Heart right ventricle (tissue), 16 donors: Measurements from ENCODE around the gene SEC61A1. TPM values are rescaled to one million over a fixed set of nuclear protein-coding genes. Genes with fewer than 3 reads are reported as not detected.

Experiments used
- ATAC-seq, 8 donors: fragments of 200-7000 bp; cut with Tn5 transposase; one replicate each; pipeline ENCODE4 v1.9.1; 2020; ENCODE audit warnings: mild to moderate bottlenecking in 8 of 8, moderate library complexity in 8 of 8, moderate number of reproducible peaks in 1 of 8
- DNase-seq, 2 donors: peaks; one replicate each; pipeline ENCODE4 v3.0.0-alpha.2; 2020
- H3K27ac ChIP-seq, 10 donors: fragments of 200-600 bp; sonication (generic) in 2 of 10; one replicate each; pipeline versions ENCODE4 v1.5.0 to v1.8.0; 2020 to 2022; ENCODE audit warnings: mild to moderate bottlenecking in 3 of 10
- H3K27me3 ChIP-seq, 7 donors: fragments of 200-600 bp; one replicate each; pipeline ENCODE4 v1.8.0; 2021 to 2022; ENCODE audit warnings: mild to moderate bottlenecking in 2 of 7
- H3K36me3 ChIP-seq, 9 donors: fragments of 200-600 bp; sonication (generic) in 1 of 9; one replicate each; pipeline versions ENCODE4 v1.5.0 to v1.8.0; 2020 to 2022; ENCODE audit warnings: mild to moderate bottlenecking in 2 of 9
- H3K4me1 ChIP-seq, 9 donors: fragments of 200-600 bp; sonication (generic) in 1 of 9; one replicate each; pipeline versions ENCODE4 v1.5.0 to v1.8.0; 2020 to 2022; ENCODE audit warnings: mild to moderate bottlenecking in 4 of 9
- H3K4me3 ChIP-seq, 10 donors: fragments of 200-600 bp; sonication (generic) in 2 of 10; one replicate each; pipeline versions ENCODE4 v1.5.0 to v1.8.0; 2020 to 2022; ENCODE audit warnings: mild to moderate bottlenecking in 7 of 10, moderate library complexity in 2 of 10
- H3K9me3 ChIP-seq, 11 donors: fragments of 200-600 bp in 10 of 11; sonication (generic) in 2 of 11; one replicate each; pipeline versions ENCODE4 v1.5.0 to v1.8.0; 2013 to 2022; ENCODE audit warnings: mild to moderate bottlenecking in 2 of 11, control low read depth in 1 of 11, moderate library complexity in 1 of 11
- WGBS, 2 donors: extraction: QIAGEN DNeasy Blood & Tissue Kit; methylation state at CpG; one replicate each; pipeline ENCODE4 v1.1.7; 2013; ENCODE audit warnings: inconsistent platforms in 1 of 2; 5-methylcytosine and 5-hydroxymethylcytosine counted together
- intact Hi-C, 10 donors: fragments of 100-400 bp; cut with DNase I; formaldehyde crosslinking; loops; one replicate each; pipeline versions ENCODE4 v1.11.1 to v1.14.2; 2022
- long read RNA-seq, 3 donors: library from polyadenylated mRNA; unstranded; transcript quantifications; one replicate each; pipeline ENCODE4 v2.0.0, GENCODE V29; 2020 to 2021
- polyA plus RNA-seq, 2 donors: library from polyadenylated mRNA; stranded (reverse); fragments of 200-250 nt; gene quantifications; one replicate each; pipeline ENCODE4 v1.2.3, GENCODE V29; 2013
- total RNA-seq, 10 donors: library from RNA; stranded (reverse); fragmentation: NEBNext Ultra II Directional in 3 of 10; extraction: Animal tissue kit (Norgen Biotek cat#: 25700) in 3 of 10; gene quantifications; one replicate each; pipeline versions ENCODE4 v1.2.1 to v1.2.4, GENCODE V29; 2021 to 2023
- TF ChIP-seq, protein P1 (sequence below), 9 donors: fragments of 200-600 bp; sonication (generic) in 2 of 9; IDR thresholded peaks; one replicate each; pipeline versions ENCODE4 v1.5.0 to v1.8.0; 2021 to 2022; ENCODE audit warnings: antibody characterized with exemption in 9 of 9, mild to moderate bottlenecking in 5 of 9, moderate library complexity in 1 of 9
- donor health status: Arrhythmogenic right ventricular cardiomyopathy.
- donor health status: ischemic (EF 13 %, LVEDD 7.1; RV severe dilation, severe dysfunction).
- donor health status: healthy with polysubstance abuse.
- donor health status: DM: no; HTN: yes; CAD: no.
- donor health status: DM: no; HTN: no; CAD: no.
- donor health status: ischemic (EF 25% LVEDD 6.9; RV normal size, moderate dysfunction).
- donor health status: ischemic (EF 25% LVEDD 5.7; RV mildly dilated, moderate dysfunction).
- donor health status: healthy.
- donor health status: DM: yes; HTN: yes; CAD: no.
- donor health status: Ischemic cardiomyopathy.
- donor health status: ischemic (EF 35%, LVEDD 5.7; RV mildly dilated, moderate dysfunction).
- donor health status: nonischemic (EF 11% LVEDD 7.7; RV severe dilation, severe dysfunction).
- donor health status: DM: yes; HTN: yes; CAD: no.
- donor health status: PGD.
- donor health status: ischemic (EF 29% LVEDD 5.4; RV normal size, mild dysfunction).
- donor health status: nonischemic (EF 23%, LVEDD 6.1; RV moderate dilation, normal function).

SEC61A1 gene
- total RNA-seq = 100 to 1,000 TPM in 1 of 10 donors, 10 to 100 TPM in 9; 54.8 to 111 (median 62.1) TPM
- polyA plus RNA-seq = 100 to 1,000 TPM in 1 of 2 donors, 10 to 100 TPM in 1; 41.0 to 131 TPM
- long read RNA-seq, donor 1, transcript SEC61A1-201 (12 exons, 3,635 nt) = major isoform, 100 of 234 reads
- long read RNA-seq, donor 1, partial matches to known transcripts = 122 of 234 reads
- long read RNA-seq, donor 1, other reads (novel, unspliced or antisense) = 11 of 234 reads
- long read RNA-seq, donor 2, transcript SEC61A1-201 (12 exons, 3,635 nt) = major isoform, 91 of 193 reads
- long read RNA-seq, donor 2, partial matches to known transcripts = 94 of 193 reads
- long read RNA-seq, donor 2, other reads (novel, unspliced or antisense) = 7 of 193 reads
- long read RNA-seq, donor 3, transcript SEC61A1-201 (12 exons, 3,635 nt) = major isoform, 238 of 701 reads
- long read RNA-seq, donor 3, partial matches to known transcripts = 73 of 701 reads
- long read RNA-seq, donor 3, other reads (novel, unspliced or antisense) = 389 of 701 reads

DNA sequence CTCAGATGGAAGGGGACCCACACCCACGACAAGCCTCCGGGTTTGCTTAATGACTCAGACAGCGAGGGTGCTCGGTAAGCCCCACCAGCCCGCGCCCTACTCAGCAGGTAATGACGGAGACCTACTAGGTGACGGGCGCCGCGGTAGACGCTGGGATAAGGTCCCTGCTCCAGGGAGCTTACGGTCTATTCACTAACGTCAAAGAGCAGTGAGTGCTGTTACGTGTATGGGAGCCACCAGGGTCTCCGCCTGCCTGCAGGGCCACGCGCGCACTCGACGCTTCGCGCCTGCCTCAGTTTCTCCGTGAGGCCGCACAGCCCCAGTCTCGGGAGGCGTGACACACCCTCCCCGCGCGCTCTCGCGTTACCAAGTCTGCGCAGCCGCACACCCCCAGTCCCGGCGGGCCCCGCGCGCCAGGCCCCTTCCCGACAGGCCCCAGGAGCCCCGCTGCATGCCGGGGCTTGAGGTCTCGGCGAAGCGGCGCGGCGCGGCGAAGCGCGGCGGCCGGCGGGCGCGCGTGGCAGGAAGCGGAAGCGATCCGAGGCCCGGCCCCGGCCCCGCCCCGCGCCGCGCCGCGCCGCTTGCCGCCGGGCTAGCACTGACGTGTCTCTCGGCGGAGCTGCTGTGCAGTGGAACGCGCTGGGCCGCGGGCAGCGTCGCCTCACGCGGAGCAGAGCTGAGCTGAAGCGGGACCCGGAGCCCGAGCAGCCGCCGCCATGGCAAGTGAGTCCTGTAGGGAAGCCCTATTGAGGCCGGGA is at the start of gene SEC61A1:
TSS of gene SEC61A1 (plus strand) at position 601 of the 758 bp plus-strand sequence. CDS start at position 717, 116 bp downstream.
- Histone ChIP-seq H3K27me3 (no peaks in the 10 kb centered on the region), H3K36me3 (peaks cover 0 to 37% (median 17%) of the 10 kb centered on the region in 9 donors), H3K4me3 (peak within 1 kb of the TSS; percentile 70 to 99 (median 96)), H3K27ac (peak within 1 kb of the TSS; percentile 51 to 99 (median 95)), H3K4me1 (peaks cover 18 to 48% (median 40%) of the 10 kb centered on the region in 9 donors), H3K9me3 (no peaks in the 10 kb centered on the region)
- 0% methylated on average over 83 to 90 of the region's 90 CpGs for WGBS, 2 donors
- TF ChIP-seq, protein P1, sequence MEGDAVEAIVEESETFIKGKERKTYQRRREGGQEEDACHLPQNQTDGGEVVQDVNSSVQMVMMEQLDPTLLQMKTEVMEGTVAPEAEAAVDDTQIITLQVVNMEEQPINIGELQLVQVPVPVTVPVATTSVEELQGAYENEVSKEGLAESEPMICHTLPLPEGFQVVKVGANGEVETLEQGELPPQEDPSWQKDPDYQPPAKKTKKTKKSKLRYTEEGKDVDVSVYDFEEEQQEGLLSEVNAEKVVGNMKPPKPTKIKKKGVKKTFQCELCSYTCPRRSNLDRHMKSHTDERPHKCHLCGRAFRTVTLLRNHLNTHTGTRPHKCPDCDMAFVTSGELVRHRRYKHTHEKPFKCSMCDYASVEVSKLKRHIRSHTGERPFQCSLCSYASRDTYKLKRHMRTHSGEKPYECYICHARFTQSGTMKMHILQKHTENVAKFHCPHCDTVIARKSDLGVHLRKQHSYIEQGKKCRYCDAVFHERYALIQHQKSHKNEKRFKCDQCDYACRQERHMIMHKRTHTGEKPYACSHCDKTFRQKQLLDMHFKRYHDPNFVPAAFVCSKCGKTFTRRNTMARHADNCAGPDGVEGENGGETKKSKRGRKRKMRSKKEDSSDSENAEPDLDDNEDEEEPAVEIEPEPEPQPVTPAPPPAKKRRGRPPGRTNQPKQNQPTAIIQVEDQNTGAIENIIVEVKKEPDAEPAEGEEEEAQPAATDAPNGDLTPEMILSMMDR (IDR thresholded peaks at IDR 0.05) = peak in 1 of 9 donors; percentile 4
- intact Hi-C loops = loop anchor here in 2 of 10 donors (10.0 kb wide), 1 partner anchor 397 kb away; no protein-coding TSS in a partner anchor
- ATAC-seq (peak; percentile 96 to 99 (median 98)), DNase-seq (peak; percentile 94 to 97)

DNA sequence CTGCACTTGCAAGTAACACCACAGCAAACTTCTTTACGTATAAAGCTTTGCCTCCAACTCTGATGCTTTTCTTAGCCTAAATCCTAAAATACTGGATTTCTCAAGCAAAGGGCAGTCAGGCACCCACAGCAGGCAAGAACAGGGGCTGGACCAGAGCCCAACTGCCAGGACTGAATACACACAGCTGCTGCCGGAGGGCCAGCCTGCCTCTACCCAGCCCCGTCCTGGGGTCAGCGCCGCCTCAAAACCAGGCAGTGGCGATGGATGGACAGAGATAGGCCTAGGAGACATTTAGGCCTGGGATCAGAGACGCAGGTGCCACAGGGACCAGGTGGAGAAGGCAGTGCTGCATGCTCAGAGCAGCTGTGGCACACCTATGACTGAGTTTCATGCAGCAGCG is 47.6 kb upstream of the SEC61A1 start:
- intact Hi-C loops = no loop called here
- ATAC-seq (peak in 1 of 8 donors; percentile 49), DNase-seq (no peak)
- H3K36me3 ChIP-seq = no peaks in the 10 kb centered on the region
- no peak overlapping the region for H3K27ac ChIP-seq
- no peaks in the 10 kb centered on the region for H3K9me3 ChIP-seq
- TF ChIP-seq, protein P1 (IDR thresholded peaks at IDR 0.05) = no peak
- peaks cover 0 to 8% (median 0%) of the 10 kb centered on the region in 9 donors for H3K4me1 ChIP-seq
- no peak overlapping the region for H3K4me3 ChIP-seq
- H3K27me3 ChIP-seq = peaks cover 0 to 24% (median 15%) of the 10 kb centered on the region in 7 donors
- 84 to 90% methylated on average over 8 of the region's 8 CpGs for WGBS, 2 donors

DNA sequence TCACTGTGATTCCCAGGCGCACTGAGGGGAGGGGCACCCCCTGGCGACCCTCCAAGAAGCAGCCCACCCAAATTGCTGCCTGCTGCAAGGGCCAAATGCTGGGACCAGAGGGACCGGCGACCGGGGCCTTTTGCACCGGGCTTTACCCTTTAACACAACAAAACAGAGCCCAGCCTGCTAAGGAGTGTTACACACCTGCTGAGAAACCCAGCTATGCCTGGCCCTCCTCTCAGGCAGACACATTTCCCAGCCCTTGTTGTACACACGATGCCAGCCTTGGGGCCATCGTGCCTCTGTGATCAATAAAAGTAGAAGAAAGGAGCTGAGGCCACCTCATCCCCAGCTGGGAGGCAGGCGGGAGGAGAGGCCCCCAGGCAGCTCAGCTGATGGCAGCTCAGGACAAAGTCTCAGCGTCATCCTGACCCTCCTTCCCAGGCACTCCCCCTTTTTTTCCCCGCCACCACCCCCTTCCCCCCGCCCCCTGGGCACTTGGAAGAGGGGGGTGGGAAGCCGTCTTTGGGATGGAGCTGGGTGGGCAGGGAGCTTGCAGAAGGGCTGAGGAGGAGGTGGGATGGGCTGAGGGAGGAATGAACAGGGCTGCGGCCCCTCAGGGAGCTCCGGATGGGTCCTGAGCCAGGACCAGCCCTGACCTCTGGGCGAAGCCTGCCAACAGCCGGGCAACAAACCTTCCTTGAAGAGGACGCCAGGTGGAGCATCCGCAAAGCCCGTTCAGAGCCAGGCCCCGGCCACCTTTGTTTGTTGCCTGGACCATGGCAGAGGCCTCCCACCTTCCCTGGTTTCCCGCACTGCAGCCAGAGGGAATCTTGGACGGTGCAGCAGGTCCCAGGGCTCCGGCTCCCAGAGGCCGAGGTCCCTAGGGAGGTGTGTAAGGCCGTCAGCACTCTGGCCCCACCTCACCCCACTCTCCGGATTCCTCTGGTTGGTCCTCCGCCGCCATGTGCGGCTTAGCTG is 45.9 kb upstream of the SEC61A1 start:
- Histone ChIP-seq H3K9me3 (no peaks in the 10 kb centered on the region), H3K4me1 (peaks cover 0 to 8% (median 0%) of the 10 kb centered on the region in 9 donors), H3K27ac (peak overlapping the region in 1 of 10 donors; percentile 4), H3K4me3 (peak overlapping the region in 1 of 10 donors; percentile 17), H3K36me3 (no peaks in the 10 kb centered on the region), H3K27me3 (peaks cover 0 to 24% (median 18%) of the 10 kb centered on the region in 7 donors)
- ATAC-seq (peak; percentile 25 to 58 (median 43)), DNase-seq (no peak)
- 41 to 42% methylated on average over 30 of the region's 30 CpGs for WGBS, 2 donors
- intact Hi-C loops = no loop called here
- TF ChIP-seq, protein P1 (IDR thresholded peaks at IDR 0.05) = no peak
